HK-2 (cell line): ENCODE data around the gene CREB5.

Experiments
- DNase-seq: peaks from one replicate; pipeline ENCODE4 v3.0.0-alpha.2; 2018; ENCODE audit not compliant: unreplicated experiment

Gene CREB5

DNA sequence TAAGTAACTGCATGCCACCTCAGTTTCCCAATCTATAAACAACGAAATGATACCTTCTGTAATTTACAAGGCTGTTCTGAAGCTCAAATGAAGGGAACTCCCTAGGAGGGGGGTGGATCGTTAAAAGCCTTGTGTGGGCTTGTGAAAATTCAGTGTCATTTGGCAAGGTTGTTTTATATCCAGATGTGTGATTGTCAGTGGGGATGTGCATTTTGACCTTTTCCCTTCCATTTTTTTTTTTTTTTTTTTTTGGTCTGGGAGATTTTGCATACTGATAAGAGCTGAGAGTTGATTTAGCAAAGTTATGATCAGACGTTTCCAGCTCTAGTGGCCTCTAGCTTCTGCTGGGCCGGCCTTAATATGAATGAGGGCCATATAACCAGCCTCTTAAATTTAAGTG, 22.8 kb downstream of the CREB5 start:
- no peak for DNase-seq

DNA sequence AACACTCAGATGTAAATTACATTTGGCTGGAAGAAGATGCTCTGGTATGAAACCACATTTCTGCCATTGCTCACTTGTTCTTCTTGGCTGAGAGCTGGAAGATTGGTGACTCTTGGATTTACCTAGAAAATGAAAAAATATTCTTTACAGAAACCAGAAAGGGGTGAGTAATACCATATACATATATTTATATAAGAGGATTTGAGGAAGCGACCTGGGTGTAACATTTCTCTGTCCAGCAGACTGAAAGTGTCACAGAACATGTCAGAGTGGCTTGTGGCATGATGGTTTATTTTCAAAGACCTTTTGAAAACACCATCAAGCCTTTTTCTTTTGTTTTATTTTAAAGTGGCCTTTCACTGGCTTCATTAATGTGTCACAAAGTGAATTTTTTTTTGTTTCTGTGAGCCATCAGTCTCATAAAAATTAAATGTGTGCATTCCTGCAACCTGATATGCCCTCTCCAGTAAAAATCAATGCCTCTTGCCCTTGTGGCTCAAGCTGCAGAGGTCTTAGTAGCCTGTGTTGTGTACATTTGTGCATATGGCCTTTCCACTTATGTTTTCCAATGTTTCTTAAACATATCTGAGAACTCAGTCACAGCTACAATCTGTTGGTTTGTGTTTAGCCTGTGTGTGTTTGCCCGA, 23.5 kb downstream of the CREB5 start:
- DNase-seq = no peak

DNA sequence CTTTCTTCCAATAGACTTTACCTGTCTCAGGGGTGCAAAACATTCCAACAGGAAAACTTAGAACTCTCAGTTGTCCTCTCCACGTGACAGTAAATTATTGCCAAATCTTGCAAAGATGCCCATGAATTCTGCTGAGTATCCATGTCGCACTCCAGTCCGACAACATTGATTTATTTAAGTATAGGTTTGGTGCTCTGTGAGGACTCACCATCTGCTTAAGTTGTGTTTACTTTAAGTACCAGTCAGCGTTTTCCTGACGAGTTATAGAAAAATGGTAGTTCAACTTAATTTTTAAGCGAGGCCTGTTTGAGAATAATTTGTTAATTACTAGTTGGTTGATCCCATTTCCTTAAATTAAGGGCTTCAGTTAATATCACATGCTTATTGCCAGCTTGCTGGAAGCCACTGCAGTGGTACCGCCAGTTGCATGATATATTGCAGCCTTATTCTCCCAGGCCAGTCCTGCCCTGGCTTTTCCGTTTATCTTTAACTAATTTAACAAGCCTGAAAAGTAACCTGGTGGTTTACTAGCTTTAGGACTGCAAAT, 27.8 kb downstream of the CREB5 start:
- no peak for DNase-seq

DNA sequence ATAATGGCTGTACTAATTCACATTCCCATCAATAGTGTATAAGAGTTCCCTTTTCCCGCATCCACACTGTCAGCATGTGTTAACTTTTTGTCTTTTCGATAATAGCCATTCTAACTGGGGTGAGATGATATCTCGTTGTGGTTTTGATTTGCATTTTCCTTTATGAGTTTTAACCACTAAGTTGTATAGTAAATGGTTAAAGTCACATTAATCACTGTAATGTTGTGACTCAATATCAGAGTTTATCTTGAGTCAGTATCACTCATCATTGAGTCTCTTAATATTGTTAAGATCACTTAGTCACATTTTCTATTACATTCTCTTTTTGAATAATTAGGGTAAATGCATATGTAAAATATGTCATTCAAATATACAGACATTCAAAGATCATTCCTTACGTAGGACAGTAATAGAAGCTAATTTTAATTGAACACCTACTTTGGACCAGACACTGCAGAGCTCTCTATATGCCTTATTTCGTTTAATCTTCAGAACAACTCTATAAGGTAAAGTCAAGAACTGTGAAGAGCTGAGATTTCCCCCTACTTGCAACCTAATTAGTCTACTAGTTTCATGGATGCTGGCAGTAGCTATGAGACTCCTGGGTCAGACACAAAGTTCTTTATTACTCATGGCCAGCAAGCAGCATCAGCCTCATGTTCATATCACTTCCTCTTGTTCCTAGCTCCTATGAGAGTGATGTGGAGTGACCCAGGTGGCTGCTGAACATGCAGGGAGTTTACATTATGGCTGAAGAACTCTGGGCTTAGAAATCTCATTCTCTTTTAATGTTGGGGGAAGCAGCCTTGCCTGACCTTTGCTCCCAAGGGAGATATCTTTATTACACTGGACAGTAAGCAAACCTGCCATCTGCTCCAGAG, 30.5 kb downstream of the CREB5 start:
- no peak for DNase-seq

DNA sequence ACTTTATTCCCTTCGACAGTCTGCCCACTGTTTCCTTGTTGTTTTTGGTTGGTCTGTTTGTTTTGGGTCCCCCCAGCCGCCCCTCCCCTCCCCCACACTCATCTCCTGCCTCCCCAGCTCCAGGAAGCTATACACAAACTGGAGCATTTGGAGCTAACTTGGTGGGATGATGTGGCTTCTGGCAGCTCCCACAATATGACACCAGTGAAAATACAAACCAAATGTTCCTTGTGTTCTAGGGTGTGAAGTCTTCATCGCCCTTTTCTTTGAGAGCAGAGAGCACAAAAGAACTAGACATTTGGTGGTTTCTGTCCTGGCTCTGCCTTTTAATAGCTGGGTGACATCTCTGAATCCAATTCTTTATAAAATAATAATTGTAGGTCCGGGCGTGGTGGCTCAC, 33.8 kb downstream of the CREB5 start:
- DNase-seq = no peak

DNA sequence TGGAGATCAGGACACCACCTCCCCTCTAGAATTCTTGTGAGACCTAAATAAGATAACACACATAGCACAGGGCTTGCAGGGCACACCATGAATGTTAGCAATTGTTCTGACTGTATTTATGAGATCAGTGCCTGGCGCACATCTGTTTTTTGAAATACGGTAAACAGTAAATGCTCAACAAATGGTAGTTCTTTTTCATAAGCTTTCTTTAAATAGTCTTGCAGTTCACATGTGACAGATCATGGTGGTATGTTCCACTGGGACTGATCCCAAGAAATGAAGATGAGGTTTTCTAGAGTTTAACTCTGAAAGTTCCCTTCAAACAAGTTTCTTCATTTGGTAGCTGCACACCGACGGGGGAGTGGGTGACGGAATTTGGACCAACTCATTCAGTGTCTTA, 34.8 kb downstream of the CREB5 start:
- DNase-seq = no peak

DNA sequence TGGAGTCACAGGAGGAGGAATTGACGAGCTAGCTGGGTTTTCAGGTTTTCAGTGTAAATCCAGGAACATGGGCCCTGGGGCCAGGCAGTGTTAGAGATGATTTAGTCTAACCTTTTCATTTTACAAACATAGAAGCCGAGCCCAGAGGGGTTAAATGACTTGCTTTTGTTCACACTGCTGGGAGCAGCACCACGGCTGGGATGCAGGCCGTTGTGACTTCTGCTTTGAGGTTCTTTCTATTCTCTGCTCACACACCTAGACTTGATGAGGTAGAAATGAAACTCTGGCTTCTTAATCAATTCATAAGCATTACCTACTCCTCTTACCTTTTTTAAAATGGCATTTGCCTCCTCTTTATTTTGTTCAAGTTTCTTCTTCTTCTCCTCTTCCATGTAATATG, 36.4 kb downstream of the CREB5 start:
- no peak for DNase-seq

DNA sequence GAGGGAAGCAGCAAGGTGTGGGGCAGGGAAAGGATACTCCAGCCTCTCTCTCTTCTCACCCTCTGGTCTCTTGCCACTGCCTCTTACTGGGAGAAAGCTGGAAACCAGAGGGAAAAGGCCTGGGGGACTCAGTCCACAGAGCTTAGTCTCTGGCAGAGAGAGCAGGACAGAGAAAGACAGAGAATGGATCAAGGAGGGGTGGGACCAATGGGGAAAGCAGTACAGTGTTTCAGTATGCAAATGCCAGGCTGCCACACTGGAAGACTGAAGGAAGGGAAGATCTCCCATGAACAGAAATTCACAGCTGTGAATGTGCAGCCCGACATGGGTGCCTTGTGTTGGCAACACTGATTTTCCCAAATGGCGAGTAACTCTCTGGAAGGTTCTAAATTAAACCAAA, 40.4 kb downstream of the CREB5 start:
- DNase-seq = no peak

DNA sequence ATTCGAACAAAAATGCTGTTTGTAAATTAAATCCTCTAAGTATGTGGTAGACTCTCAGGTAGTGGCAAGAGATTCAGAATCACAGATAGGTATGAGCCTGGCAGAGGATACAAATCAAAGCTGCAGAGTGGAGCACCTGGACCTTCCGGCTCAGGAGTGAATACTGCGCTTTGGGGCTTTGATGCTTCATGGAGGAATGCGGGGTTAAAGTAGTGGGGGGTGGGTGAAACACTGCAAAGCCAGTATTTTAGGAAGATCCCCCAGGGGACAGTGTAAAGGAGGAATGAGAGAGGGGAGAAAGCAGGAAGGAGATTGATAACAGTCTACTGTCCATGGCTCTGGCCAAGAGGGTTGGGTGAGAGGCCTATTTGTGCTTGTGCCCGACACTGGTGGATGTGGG, 43.2 kb downstream of the CREB5 start:
- no peak for DNase-seq

DNA sequence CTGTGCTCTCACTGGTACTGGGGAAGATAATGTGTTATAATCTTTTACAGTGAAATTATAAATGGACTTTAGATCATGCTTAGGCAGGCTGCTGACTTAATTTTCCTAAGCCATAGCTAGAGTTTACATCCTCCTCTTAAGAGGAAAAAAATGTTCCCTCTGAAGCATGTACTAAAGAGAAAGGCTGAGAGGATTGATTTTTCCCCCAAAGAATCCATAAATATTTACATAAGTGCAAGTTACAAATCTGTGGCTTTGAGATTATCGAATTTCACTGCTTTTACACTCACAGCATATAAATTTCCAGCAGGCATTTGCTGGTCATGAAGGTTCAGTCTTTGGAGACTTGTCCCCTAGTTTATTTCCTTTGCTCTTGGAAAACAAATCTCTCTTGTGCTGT, 43.7 kb downstream of the CREB5 start:
- DNase-seq = no peak

DNA sequence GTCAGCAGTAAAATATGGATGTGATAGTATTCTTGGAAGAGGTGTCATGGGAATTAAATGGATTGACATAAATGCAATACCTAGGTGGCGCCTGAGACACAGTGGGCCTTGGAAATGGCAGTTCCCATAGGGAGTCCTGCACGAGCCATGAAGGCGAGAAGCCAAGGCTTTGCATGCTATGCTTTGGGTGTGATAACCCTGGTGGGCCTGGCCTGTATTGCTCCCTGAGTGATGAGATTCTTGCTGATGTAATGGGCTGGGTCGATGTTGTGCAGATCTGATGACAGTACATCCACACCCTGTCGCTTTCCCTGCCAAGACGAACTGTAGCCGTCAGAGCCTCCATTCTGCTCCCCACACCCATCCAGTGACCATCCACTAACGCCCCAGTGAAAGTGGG, 46.4 kb downstream of the CREB5 start:
- no peak for DNase-seq

DNA sequence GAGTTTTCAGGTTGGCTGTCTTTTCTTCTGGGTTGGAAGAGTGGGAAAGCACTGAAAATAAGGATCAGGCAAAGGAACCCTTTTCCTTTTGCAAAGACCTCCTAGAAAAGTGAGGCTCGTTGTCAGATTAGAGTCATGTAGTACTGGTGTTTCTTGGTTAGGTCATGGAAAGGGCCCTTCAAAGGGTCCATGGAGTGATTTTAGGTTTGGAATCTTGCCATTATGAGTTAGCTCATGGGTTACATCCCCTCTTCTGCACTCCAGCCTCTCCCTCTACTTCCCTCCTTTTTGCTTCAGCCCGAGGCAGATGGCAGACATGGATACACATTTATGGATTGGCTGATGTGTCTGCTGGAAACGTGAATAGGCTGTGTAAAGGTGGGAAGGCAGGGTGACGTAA, 47.0 kb downstream of the CREB5 start:
- DNase-seq = no peak

DNA sequence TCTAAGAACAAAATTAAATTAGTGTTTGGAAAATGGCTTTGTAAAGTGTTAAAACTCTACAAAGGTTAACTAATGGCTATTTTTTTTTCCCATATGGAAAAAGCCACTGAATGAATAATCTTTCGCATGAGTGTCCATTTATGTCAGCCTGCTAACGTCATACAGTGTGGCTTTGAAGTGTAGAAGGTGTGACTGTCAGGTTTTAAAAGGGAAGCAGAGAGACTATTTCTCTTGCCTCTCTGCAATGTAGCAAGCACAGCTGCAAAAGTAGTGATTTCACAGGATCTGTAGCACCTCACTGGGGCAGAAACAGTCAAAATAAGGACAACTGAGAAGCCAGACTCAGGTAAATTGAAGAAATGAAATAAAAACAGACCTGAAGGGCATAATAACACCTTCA, 53.4 kb downstream of the CREB5 start:
- no peak for DNase-seq

DNA sequence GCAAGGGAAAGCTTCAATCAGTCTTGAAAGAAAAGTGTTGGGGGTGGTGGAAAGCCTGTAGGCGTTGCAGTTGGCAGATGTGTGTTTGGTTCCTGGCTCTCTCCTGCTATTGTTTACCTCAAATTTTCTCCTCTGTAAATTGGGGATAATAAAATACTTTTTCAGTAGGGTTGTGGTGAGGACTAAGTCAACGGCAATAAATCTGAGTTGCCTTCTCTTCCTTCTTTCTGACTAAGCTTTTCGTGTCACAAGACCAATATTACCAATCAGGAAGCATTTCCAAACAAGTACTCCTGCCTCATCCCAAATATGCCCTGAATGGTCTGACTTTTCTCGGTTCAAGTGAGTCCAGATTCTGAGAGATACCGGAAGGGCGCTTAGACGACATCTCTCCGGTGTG, 54.0 kb downstream of the CREB5 start:
- no peak for DNase-seq

DNA sequence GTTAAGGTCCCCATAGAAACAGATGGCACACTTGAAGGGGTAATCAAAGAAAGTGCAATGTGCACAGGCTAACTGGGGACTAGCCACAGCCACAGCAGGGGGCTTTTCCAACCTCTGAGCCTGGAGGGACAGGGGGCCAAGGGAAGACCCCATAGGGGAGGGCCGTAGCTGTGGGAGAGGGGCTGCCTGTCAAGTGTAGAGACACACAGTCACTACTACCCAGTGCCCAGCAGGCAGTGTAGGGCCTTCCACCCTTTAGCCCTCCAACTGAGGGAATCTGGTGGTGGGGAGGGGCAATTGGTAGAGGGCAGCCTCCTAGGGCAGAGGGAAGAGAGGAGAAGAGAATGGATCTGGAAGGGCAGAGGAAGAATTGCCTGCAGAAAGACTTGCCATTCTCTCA, 54.6 kb downstream of the CREB5 start:
- no peak for DNase-seq

DNA sequence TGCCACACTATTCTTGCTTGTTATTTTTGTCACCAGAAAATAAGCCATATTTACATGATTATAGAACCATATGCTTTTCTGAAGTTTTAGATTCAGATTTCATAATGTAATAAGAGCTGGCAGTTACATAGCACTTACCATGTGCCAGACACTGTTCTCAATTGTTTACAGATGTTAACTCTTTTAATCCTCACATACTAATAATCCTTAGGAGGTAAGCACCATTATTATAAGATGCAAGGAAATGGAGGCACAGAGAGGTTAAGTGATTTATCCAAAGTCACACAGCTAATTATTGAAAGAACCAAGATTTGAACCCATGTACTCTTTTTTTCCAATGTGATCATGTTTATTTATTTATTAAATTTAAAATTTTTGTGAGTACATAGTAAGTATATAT, 57.2 kb downstream of the CREB5 start:
- no peak for DNase-seq

DNA sequence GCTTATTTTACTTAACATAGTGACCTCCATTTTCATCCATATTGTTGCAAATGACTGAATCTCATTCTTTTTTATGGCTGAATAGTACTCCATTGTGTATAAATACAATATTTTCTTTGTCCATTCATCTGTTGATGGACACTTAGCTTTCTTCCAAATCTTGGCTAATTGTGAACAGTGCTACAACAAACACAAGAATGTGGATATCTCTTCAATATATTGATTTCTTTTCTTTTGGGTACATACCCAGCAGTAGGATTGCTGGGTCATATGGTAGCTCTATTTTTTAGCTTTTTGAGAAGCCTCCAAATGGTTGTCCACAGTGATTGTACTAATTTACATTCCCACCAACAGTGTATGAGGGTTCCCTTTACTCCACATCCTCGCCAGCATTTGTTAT, 58.0 kb downstream of the CREB5 start:
- DNase-seq = no peak

DNA sequence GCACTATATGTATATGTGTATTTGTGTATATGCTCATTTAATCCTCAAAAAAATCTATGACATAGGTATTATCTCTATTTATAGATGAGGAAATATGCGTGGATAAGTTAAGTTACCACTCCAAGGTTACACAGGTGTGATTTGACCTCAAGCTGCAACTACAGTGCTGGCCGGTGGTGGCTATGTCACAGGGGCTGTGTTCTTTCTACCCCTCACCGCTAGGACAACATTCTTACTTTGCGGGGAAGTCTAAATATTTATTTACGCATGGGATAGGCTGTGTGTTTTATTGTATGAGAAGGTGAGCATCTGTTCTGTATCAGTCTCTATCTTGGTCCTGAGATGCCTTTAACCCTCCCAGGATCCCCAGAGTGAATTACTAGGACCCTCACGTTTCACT, 60.0 kb downstream of the CREB5 start:
- DNase-seq = no peak

DNA sequence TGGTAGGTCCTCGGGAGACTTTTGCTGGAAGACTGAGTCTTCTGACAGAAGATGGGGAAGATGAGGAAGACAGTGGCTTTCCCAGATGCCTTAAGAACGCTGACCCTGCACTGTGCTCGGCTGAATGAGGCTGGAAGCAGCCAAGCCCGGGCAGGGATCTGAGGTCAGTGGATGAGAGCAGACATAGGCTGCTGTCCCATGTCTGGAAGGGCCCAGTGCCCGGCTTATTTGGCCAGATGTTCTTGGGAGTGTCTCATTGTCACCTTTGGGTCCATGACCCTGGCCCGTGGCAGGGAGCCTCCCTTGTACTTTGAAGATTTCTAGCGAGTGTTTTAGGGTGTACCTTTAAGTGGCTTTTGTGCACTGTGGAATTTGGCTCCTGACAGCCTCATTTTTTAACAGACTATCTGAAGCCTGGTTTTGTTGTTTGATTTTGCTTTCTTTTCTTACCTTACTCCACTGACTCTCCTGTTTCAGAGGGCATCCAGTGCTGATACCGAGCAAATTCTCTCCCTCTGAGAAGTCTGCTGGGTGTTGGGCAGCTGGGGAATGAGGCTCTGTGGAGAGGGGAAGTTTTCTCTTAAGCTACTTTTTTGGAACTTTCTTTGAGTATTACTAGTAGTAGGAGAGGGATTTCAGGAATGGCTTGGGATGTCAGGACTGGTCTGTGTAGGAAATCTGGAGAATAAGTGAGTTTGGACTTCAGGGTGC, 61.4 kb downstream of the CREB5 start:
- no peak for DNase-seq

DNA sequence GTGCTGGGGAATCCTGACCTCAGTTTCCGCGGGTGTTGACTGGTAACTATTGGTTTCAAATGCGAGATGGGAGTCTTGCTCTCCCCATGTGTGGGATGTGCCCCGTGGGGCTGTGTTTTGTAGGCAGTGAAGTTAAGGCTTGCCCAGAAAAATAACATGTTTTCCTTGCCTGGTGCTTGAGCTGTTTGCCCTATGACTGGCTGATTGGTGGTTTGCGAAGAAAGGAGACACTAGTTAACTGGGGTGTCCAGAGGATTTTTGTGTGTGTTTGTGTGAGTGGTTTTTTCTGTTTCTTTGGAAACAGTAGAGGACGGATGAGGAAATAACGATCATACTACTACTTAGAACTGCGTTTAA, 61.9 kb downstream of the CREB5 start:
- no peak for DNase-seq

DNA sequence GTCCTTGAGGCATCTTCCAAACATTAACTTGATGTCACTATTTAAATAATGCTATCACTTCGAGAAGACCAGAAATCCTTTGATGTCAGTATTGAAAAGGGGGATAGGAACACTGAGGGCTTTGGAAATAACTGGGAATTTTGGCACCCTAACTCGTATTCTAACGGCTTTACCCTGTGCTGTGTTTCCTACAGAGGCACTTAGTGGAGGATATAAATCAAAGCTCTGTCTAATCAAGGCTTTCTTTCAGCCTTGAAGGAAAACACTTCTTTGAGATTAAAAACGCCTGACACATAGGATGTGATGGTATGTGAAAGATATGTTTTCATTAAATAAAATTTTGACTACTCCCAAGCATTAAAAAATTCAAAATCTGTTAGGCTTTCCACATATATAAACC, 62.3 kb downstream of the CREB5 start:
- DNase-seq = no peak

DNA sequence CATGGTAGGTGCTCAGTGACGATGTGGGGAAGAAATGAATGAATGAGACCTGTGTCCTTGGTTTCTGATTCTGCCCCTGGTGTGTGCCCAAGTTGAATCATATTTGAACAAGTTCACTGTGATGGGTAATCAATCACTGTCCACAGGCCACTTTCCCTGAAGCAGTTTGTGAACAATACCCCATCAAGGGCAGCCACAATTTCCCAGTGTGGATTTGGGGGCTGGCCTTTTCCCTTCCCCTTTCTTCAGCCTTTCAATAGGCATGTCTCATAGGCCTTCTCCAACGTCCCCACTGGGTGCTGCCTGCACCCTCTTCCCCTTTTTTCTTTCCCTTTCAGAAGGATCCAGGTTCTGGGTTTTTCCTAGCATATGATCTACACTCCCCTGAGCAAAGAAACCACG, 64.7 kb downstream of the CREB5 start:
- no peak for DNase-seq

DNA sequence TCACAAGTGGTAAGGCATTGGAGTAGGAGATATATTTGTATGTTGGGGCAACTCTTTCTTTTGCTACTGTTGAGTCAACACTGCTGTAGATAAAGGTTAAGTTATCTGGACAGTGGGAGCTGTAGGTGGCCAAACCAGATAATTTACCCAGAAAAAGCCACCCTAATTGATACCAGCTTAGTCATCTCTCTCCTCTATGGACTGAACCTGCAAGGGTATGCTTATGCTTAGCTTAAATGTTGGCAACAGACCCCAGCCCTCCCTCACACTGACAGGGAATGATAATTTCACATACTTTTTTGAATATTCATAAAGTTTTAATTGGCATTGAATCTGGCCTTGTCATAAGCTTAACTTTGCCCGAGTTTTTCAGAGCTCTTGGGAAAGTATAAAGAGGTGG, 66.3 kb downstream of the CREB5 start:
- DNase-seq = no peak
